Peyer's patch (tissue), 4 donors: Measurements from ENCODE around the gene KRTAP19-2. TPM values are rescaled to one million over a fixed set of nuclear protein-coding genes. Genes with fewer than 3 reads are reported as not detected.

ENCODE experiments used
- DNase-seq, 3 donors: peaks; one replicate each; pipeline ENCODE4 v3.0.0-alpha.2; 2017 to 2019
- H3K27ac ChIP-seq, 4 donors: fragments of 200-600 bp; sonication (generic); one replicate each; pipeline ENCODE4 v1.5.1; 2016 to 2019
- H3K27me3 ChIP-seq, 2 donors: fragments of 200-600 bp; sonication (generic); one replicate each; pipeline ENCODE4 v1.5.1; 2019
- H3K36me3 ChIP-seq, 3 donors: fragments of 200-600 bp; sonication (generic); one replicate each; pipeline ENCODE4 v1.5.1; 2016 to 2019
- H3K4me1 ChIP-seq, 4 donors: fragments of 200-600 bp; sonication (generic); one replicate each; pipeline ENCODE4 v1.5.1; 2016 to 2019
- H3K4me3 ChIP-seq, 4 donors: fragments of 200-600 bp; sonication (generic); 1 replicate in 3 of 4; 2 replicates in 1 of 4; pipeline ENCODE4 v1.5.1; 2016 to 2019; ENCODE audit warnings: mild to moderate bottlenecking in 1 of 4
- H3K9me3 ChIP-seq, 4 donors: fragments of 200-600 bp; sonication (generic); one replicate each; pipeline ENCODE4 v1.5.1; 2016 to 2019; ENCODE audit warnings: mild to moderate bottlenecking in 1 of 4
- POLR2A ChIP-seq, 2 donors: fragments of 450-650 bp; IDR thresholded peaks; one replicate each; pipeline ENCODE4 v1.5.1; 2017; ENCODE audit warnings: antibody characterized with exemption in 2 of 2, mild to moderate bottlenecking in 2 of 2, moderate library complexity in 2 of 2
- total RNA-seq, 4 donors: library from RNA; depleted of rRNA; stranded (reverse); fragments of >200 nt; gene quantifications; one replicate each; pipeline ENCODE4 v1.1.0, GENCODE V29; 2016
- TF ChIP-seq, protein P1 (sequence below), 6 experiments: fragments of 450-650 bp in 4 of 6; fragments of 200-600 bp in 2 of 6; sonication (generic) in 1 of 6; IDR thresholded peaks; one replicate each; pipeline ENCODE4 v1.5.1; 2017 to 2019; ENCODE audit warnings: antibody characterized with exemption in 6 of 6, mild to moderate bottlenecking in 3 of 6, moderate library complexity in 1 of 6

The KRTAP19-2 gene
- total RNA-seq, 4 donors from 2014 or later = not detected

GRCh38 chr21:30491963-30492428 lies 4.8 kb upstream of the KRTAP19-2 start, which contains the start of gene KRTAP19-3:
Gene KRTAP19-3, minus strand, starts transcription at chr21:30492013. Its CDS starts 56 bp downstream, at chr21:30491957.
- no peaks in the 10 kb centered on the region for H3K4me1 ChIP-seq
- no peak for DNase-seq
- no peak within 1 kb of the TSS for H3K4me3 ChIP-seq
- no peaks in the 10 kb centered on the region for H3K36me3 ChIP-seq
- no peak for TF ChIP-seq POLR2A (IDR thresholded peaks at IDR 0.05)
- TF ChIP-seq, protein P1, sequence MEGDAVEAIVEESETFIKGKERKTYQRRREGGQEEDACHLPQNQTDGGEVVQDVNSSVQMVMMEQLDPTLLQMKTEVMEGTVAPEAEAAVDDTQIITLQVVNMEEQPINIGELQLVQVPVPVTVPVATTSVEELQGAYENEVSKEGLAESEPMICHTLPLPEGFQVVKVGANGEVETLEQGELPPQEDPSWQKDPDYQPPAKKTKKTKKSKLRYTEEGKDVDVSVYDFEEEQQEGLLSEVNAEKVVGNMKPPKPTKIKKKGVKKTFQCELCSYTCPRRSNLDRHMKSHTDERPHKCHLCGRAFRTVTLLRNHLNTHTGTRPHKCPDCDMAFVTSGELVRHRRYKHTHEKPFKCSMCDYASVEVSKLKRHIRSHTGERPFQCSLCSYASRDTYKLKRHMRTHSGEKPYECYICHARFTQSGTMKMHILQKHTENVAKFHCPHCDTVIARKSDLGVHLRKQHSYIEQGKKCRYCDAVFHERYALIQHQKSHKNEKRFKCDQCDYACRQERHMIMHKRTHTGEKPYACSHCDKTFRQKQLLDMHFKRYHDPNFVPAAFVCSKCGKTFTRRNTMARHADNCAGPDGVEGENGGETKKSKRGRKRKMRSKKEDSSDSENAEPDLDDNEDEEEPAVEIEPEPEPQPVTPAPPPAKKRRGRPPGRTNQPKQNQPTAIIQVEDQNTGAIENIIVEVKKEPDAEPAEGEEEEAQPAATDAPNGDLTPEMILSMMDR (IDR thresholded peaks at IDR 0.05) = no peak
- no peaks in the 10 kb centered on the region for H3K9me3 ChIP-seq
- no peak within 1 kb of the TSS for H3K27ac ChIP-seq
- H3K27me3 ChIP-seq = no peaks in the 10 kb centered on the region

- Histone ChIP-seq H3K4me3 (no peak overlapping the region), H3K36me3 (no peaks in the 10 kb centered on the region), H3K27me3 (no peaks in the 10 kb centered on the region), H3K27ac (no peak overlapping the region), H3K4me1 (no peaks in the 10 kb centered on the region), H3K9me3 (no peaks in the 10 kb centered on the region)
- TF ChIP-seq, protein P1 (IDR thresholded peaks at IDR 0.05) = no peak
- no peak for TF ChIP-seq POLR2A (IDR thresholded peaks at IDR 0.05)
- DNase-seq = no peak
Observed at GRCh38 chr21:30486180-30486579, 1.1 kb downstream of the KRTAP19-2 start.

- no peaks in the 10 kb centered on the region for H3K27me3 ChIP-seq
Observed at GRCh38 chr21:30482130-30482529, 5.1 kb downstream of the KRTAP19-2 start.

GRCh38 chr21:30480145-30480544 lies 7.1 kb downstream of the KRTAP19-2 start, which contains the start of gene KRTAP19-1:
Gene KRTAP19-1, minus strand, starts transcription at chr21:30480367. Its CDS starts 50 bp downstream, at chr21:30480317.
- H3K27ac ChIP-seq = no peak within 1 kb of the TSS
- TF ChIP-seq POLR2A (IDR thresholded peaks at IDR 0.05) = no peak
- TF ChIP-seq, protein P1 (IDR thresholded peaks at IDR 0.05) = no peak
- H3K36me3 ChIP-seq = no peaks in the 10 kb centered on the region
- H3K9me3 ChIP-seq = no peaks in the 10 kb centered on the region
- no peak for DNase-seq
- H3K27me3 ChIP-seq = no peaks in the 10 kb centered on the region
- H3K4me3 ChIP-seq = no peak within 1 kb of the TSS
- no peaks in the 10 kb centered on the region for H3K4me1 ChIP-seq

More at GRCh38 chr21:30482130-30482529, 5.1 kb downstream of the KRTAP19-2 start:
- Histone ChIP-seq H3K27ac (no peak overlapping the region), H3K4me1 (no peaks in the 10 kb centered on the region), H3K4me3 (no peak overlapping the region), H3K9me3 (no peaks in the 10 kb centered on the region), H3K36me3 (no peaks in the 10 kb centered on the region)
- no peak for TF ChIP-seq POLR2A (IDR thresholded peaks at IDR 0.05)
- TF ChIP-seq, protein P1 (IDR thresholded peaks at IDR 0.05) = no peak
- no peak for DNase-seq

- H3K4me3 ChIP-seq = no peak overlapping the region
- no peaks in the 10 kb centered on the region for H3K27me3 ChIP-seq
- no peak for TF ChIP-seq POLR2A (IDR thresholded peaks at IDR 0.05)
- no peaks in the 10 kb centered on the region for H3K36me3 ChIP-seq
- H3K27ac ChIP-seq = no peak overlapping the region
- H3K4me1 ChIP-seq = no peaks in the 10 kb centered on the region
- no peaks in the 10 kb centered on the region for H3K9me3 ChIP-seq
- DNase-seq = no peak
Observed at GRCh38 chr21:30479259-30479658, 8.0 kb downstream of the KRTAP19-2 start.

DNA sequence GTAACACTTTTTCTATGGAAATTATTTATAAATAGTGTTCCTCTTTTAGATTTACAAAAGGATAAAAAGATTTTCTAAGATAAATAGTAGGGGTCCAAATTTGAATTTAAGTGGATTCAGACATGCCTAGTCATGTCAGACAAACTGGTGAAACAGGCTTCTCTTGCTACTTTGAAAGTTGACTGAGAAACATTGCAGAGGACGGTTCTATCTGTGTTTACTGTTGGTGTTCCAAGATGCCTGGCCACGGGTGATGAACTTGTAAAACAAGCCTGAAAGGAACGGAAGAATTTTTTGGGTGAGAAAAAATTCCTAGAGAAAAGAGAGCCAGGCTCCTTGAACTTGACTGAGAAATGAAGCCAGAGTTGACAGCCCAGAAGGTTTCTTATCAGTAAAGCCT lies 9.2 kb downstream of the KRTAP19-2 start:
- no peak for DNase-seq
- H3K27ac ChIP-seq = no peak overlapping the region
- H3K9me3 ChIP-seq = no peaks in the 10 kb centered on the region
- TF ChIP-seq, protein P1 (IDR thresholded peaks at IDR 0.05) = no peak
- no peak for TF ChIP-seq POLR2A (IDR thresholded peaks at IDR 0.05)
- no peaks in the 10 kb centered on the region for H3K4me1 ChIP-seq
- H3K27me3 ChIP-seq = no peaks in the 10 kb centered on the region
- H3K4me3 ChIP-seq = no peak overlapping the region
- H3K36me3 ChIP-seq = no peaks in the 10 kb centered on the region
